Pancreas (tissue), 10 donors: Measurements from ENCODE around the gene BRIP1. TPM values are rescaled to one million over a fixed set of nuclear protein-coding genes. Genes with fewer than 3 reads are reported as not detected.

Source experiments
- ATAC-seq, 4 donors: fragments of 200-7000 bp; cut with Tn5 transposase; one replicate each; pipeline versions ENCODE4 v1.8.0 to v1.9.1; 2020; ENCODE audit warnings: mild to moderate bottlenecking in 4 of 4, moderate library complexity in 4 of 4
- DNase-seq, 6 donors: peaks; one replicate each; pipeline ENCODE4 v3.0.0-alpha.2; 2020
- FAIRE-seq: peaks from 2 replicates; lab custom pipeline; 2012; peaks lifted over from hg19 to GRCh38; lab: Jason Lieb, UNC
- H3K27ac ChIP-seq, 4 donors: fragments of 200-600 bp; sonication (generic); 1 replicate in 3 of 4; 2 replicates in 1 of 4; pipeline versions ENCODE4 v1.5.0 to v1.8.0; 2020
- H3K27me3 ChIP-seq, 4 donors: fragments of 200-600 bp; one replicate each; pipeline ENCODE4 v1.8.0; 2021
- H3K36me3 ChIP-seq, 3 donors: fragments of 200-600 bp; sonication (generic) in 1 of 3; one replicate each; pipeline versions ENCODE4 v1.5.0 to v1.8.0; 2020 to 2021
- H3K4me1 ChIP-seq, 3 donors: fragments of 200-600 bp; one replicate each; pipeline ENCODE4 v1.8.0; 2021
- H3K4me3 ChIP-seq, 4 donors: fragments of 200-600 bp; sonication (generic) in 2 of 4; one replicate each; pipeline versions ENCODE4 v1.5.0 to v1.8.0; 2020 to 2021
- H3K9me3 ChIP-seq, 4 donors: fragments of 200-600 bp; one replicate each; pipeline ENCODE4 v1.8.0; 2021
- WGBS, 2 donors: extraction: QIAGEN DNeasy Blood & Tissue Kit; methylation state at CpG; one replicate each; pipeline ENCODE4 v1.1.7; 2013; 5-methylcytosine and 5-hydroxymethylcytosine counted together
- intact Hi-C, 3 donors: fragments of 100-400 bp; cut with DNase I; formaldehyde crosslinking; loops; one replicate each; pipeline versions ENCODE4 v1.11.1 to v1.14.2; 2022
- polyA plus RNA-seq, 2 donors: library from polyadenylated mRNA; stranded (reverse); fragments of 200-250 nt; gene quantifications; one replicate each; pipeline ENCODE4 v1.2.3, GENCODE V29; 2013
- total RNA-seq, 6 donors: library from RNA; stranded (reverse); fragmentation: NEBNext Ultra II Directional in 4 of 6; extraction: Animal tissue kit (Norgen Biotek cat#: 25700) in 4 of 6; gene quantifications; one replicate each; pipeline versions ENCODE4 v1.2.1 to v1.2.4, GENCODE V29; 2021 to 2023
- TF ChIP-seq, protein P1 (sequence below), 4 donors: fragments of 200-600 bp; sonication (generic) in 3 of 4; IDR thresholded peaks; one replicate each; pipeline versions ENCODE4 v1.5.0 to v1.8.0; 2021; ENCODE audit warnings: antibody characterized with exemption in 4 of 4
- donor health status: healthy with polysubstance abuse.
- donor health status: DM: no; HTN: no; CAD: no; lungs with moderate emphysema.
- donor health status: DM: no; HTN: no; CAD: no.
- donor health status: control.
- donor health status: control.
- donor health status: Bipolar disorder and iron deficiency.
- donor health status: DM: yes; HTN: yes; CAD: no.
- donor health status: DM: no; HTN: no; CAD: no.
- donor health status: DM: no; HTN: no; CAD: no.
- donor health status: DM: yes; HTN: yes; CAD: no.

Gene BRIP1
- total and polyA plus RNA-seq, 8 donors: 0.09 to 0.59 (median 0.29) TPM

DNA sequence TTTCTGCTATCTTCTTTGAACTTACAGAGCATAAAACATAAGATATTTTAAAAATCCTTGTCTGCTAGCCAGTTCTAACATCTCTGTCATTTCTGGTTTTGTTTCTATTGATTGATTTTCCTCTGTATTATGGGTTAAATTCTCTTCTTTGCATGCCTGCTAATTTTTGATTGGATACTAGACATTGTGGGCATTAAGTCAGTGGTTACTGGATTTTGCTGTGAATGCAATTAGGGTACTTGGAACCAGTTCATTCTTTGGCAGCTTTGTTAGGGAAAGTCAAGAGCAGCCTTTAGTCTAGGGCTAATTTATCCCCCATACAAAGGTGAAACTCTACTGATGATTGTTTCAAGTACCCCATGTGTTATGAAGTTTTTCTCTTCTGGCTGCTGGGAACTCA, 145.3 kb downstream of the BRIP1 start:
- intact Hi-C loops: no loop called here
- Histone ChIP-seq H3K27me3 (no peaks in the 10 kb centered on the region), H3K4me3 (no peak overlapping the region), H3K4me1 (no peaks in the 10 kb centered on the region), H3K36me3 (no peaks in the 10 kb centered on the region), H3K27ac (no peak overlapping the region), H3K9me3 (no peaks in the 10 kb centered on the region)
- ATAC-seq: no peak
- DNase-seq: no peak
- TF ChIP-seq, protein P1, sequence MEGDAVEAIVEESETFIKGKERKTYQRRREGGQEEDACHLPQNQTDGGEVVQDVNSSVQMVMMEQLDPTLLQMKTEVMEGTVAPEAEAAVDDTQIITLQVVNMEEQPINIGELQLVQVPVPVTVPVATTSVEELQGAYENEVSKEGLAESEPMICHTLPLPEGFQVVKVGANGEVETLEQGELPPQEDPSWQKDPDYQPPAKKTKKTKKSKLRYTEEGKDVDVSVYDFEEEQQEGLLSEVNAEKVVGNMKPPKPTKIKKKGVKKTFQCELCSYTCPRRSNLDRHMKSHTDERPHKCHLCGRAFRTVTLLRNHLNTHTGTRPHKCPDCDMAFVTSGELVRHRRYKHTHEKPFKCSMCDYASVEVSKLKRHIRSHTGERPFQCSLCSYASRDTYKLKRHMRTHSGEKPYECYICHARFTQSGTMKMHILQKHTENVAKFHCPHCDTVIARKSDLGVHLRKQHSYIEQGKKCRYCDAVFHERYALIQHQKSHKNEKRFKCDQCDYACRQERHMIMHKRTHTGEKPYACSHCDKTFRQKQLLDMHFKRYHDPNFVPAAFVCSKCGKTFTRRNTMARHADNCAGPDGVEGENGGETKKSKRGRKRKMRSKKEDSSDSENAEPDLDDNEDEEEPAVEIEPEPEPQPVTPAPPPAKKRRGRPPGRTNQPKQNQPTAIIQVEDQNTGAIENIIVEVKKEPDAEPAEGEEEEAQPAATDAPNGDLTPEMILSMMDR (IDR thresholded peaks at IDR 0.05): no peak
- no peak for FAIRE-seq

DNA sequence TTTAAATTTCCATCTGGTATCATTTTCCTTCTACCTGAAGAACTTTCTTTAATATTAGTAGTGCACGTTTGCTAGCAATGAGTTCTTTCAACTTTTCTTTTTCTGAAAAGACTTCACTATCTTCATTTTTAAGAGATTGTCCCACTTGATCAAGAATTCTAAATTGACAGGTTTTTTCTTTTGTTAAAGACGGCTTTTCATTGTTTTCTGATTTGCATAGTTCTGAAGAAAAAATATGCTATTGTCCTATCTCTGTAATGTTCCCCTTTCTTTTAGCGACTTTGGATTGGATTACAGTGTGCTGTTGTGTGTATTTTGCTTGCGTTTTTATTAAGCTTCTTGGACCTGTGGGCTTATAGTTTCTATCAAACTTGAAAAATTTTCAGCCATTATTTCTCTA, 146.0 kb downstream of the BRIP1 start:
- intact Hi-C loops: no loop called here
- Histone ChIP-seq H3K27me3 (no peaks in the 10 kb centered on the region), H3K36me3 (no peaks in the 10 kb centered on the region), H3K4me3 (no peak overlapping the region), H3K9me3 (no peaks in the 10 kb centered on the region), H3K27ac (no peak overlapping the region), H3K4me1 (no peaks in the 10 kb centered on the region)
- TF ChIP-seq, protein P1 (IDR thresholded peaks at IDR 0.05): no peak
- no peak for DNase-seq
- 96 to 98% methylated on average over 4 of the region's 4 CpGs for WGBS, 2 donors
- no peak for ATAC-seq
- FAIRE-seq: no peak

DNA sequence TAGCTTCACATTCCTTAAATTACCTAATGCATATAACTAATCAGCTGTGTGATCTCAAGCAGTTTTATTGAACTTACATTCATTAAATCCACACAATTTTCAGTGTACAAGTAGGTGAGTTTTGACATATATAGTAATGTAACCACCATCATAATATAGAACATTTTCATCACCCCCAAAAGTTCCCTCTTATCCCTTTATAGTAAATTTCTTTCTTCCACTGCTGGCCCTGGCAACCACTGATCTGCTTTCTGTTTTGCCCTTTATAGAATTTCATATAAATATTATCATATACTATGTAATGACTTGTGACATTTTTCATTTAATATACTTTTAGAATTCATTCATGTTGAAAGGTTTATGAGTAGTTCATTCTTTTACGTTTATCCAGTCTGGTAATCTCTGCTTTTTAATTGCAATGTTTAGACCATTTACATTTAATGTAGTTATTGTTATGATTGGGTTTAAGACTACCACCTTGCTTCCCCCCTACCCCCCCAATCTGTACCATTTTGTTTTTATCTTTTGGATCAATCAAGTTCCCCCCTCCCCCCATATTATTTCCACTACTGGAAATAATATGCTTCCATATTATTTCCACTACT, 147.0 kb downstream of the BRIP1 start:
- TF ChIP-seq, protein P1 (IDR thresholded peaks at IDR 0.05): no peak
- intact Hi-C loops: no loop called here
- Histone ChIP-seq H3K4me1 (no peaks in the 10 kb centered on the region), H3K4me3 (no peak overlapping the region), H3K9me3 (no peaks in the 10 kb centered on the region), H3K36me3 (no peaks in the 10 kb centered on the region), H3K27me3 (no peaks in the 10 kb centered on the region), H3K27ac (no peak overlapping the region)
- 97 to 98% methylated on average over 1 of the region's 1 CpG for WGBS, 2 donors
- DNase-seq (no peak), ATAC-seq (no peak), FAIRE-seq (no peak)

GRCh38 chr17:61715348-61715747, 148.0 kb downstream of the BRIP1 start:
- Histone ChIP-seq H3K27me3 (no peaks in the 10 kb centered on the region), H3K4me1 (no peaks in the 10 kb centered on the region), H3K9me3 (no peaks in the 10 kb centered on the region), H3K36me3 (no peaks in the 10 kb centered on the region), H3K27ac (no peak overlapping the region), H3K4me3 (no peak overlapping the region)
- FAIRE-seq (no peak), ATAC-seq (no peak), DNase-seq (no peak)
- intact Hi-C loops: no loop called here
- TF ChIP-seq, protein P1 (IDR thresholded peaks at IDR 0.05): no peak
- WGBS, 2 donors: 96 to 98% methylated on average over 1 of the region's 1 CpG

DNA sequence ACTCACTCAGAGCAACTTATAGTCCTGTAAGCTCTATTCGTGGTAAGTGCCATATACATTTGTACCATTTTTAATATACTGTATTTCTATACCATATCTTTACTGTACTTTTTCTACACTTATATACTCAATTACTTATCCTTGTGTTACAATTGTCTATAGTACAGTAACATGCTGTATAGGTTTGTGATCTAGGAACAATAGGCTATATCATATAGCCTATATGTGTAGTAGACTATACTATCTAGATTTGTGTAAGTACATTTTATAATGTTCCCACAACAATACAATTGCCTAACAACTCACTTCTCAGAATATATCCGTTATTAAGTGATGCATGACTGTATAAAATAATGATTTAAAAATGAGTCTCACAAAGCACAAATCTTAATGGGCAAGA, 149.0 kb downstream of the BRIP1 start:
- no peak for FAIRE-seq
- no peak for ATAC-seq
- no peaks in the 10 kb centered on the region for H3K27me3 ChIP-seq
- TF ChIP-seq, protein P1 (IDR thresholded peaks at IDR 0.05): no peak
- no peaks in the 10 kb centered on the region for H3K4me1 ChIP-seq
- H3K27ac ChIP-seq: no peak overlapping the region
- H3K36me3 ChIP-seq: no peaks in the 10 kb centered on the region
- intact Hi-C loops: no loop called here
- WGBS, 2 donors: 95 to 99% methylated on average over 2 of the region's 2 CpGs
- no peaks in the 10 kb centered on the region for H3K9me3 ChIP-seq
- DNase-seq: no peak
- no peak overlapping the region for H3K4me3 ChIP-seq
